Measurements from ENCODE around the gene SLC38A1. TPM values are rescaled to one million over a fixed set of nuclear protein-coding genes. Genes with fewer than 3 reads are reported as not detected.
"Not testable (repeated sequence)": the region's sequence is repeated elsewhere in the genome, so short reads cannot be mapped to it uniquely, and the experiment has no call there.

The SLC38A1 gene
- total RNA-seq, 1 experiment from 2014 or later: 54.3 TPM

- H3K9me3 ChIP-seq: no peaks in the 10 kb centered on the region
- no peak for DNase-seq
- H3K36me3 ChIP-seq: peaks cover 99% of the 10 kb centered on the region
- no peak overlapping the region for H3K4me3 ChIP-seq
- H3K27me3 ChIP-seq: no peaks in the 10 kb centered on the region
These were observed 68.3 kb downstream of the SLC38A1 start for GRCh38 chr12:46200551-46200950.

DNA sequence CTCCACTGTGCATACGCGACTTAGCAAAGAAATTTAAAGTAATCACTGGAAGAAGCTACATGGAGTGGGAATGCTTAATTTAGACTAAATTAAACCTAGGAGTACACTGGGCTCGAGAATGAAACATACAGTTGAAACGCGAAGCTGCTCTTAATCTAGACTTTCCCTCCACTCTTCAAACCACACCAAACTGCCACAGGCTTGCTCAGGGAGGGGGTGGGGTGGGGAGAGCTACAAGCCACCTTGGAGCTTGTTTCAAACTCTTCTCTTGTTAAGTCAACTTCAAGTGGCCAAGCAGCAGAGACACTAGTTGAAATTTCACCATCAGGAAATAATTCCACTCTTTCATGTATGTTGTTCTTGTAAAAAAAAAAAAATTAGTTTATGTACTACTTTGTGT, 69.9 kb downstream of the SLC38A1 start:
- H3K27me3 ChIP-seq: no peaks in the 10 kb centered on the region
- H3K36me3 ChIP-seq: peaks cover 99% of the 10 kb centered on the region
- no peaks in the 10 kb centered on the region for H3K9me3 ChIP-seq
- no peak for DNase-seq
- H3K4me3 ChIP-seq: no peak overlapping the region

DNA sequence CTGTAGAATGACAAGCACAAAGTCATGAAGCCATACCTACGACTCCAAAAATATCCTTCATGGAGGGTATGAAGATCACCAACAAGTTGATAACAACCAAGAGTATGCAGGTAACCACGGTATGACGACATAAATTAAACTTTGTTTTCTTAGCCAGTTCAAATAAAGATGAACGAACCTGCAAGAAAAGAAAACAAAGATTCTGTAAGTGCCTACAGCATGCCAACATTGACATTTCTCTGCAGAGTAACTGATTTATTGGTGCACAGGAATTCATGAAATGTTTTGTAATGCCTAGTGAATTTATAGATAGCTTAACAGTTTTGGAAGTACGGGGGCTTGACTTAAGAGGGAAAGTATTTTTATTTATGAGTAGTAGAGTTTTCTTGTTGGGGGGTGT, 71.0 kb downstream of the SLC38A1 start:
- H3K27me3 ChIP-seq: no peaks in the 10 kb centered on the region
- no peak for DNase-seq
- H3K4me3 ChIP-seq: no peak overlapping the region
- peaks cover 5% of the 10 kb centered on the region for H3K9me3 ChIP-seq
- peaks cover 99% of the 10 kb centered on the region for H3K36me3 ChIP-seq

DNA sequence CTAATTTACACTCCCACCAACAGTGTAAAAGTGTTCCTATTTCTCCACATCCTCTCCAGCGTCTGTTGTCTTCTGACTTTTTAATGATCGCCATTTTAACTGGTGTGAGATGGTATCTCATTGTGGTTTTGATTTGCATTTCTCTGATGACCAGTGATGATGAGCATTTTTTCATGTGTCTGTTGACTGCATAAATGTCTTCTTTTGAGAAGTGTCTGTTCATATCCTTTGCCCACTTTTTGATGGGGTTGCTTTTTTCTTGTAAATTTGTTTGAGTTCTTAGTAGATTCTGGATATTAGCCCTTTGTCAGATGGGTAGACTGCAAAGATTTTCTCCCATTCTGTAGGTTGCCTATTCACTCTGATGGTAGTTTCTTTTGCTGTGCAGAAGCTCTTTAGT, 78.3 kb downstream of the SLC38A1 start:
- H3K36me3 ChIP-seq: peaks cover 93% of the 10 kb centered on the region
- not testable (repeated sequence) for H3K4me3 ChIP-seq, H3K9me3 ChIP-seq, DNase-seq, H3K27me3 ChIP-seq

DNA sequence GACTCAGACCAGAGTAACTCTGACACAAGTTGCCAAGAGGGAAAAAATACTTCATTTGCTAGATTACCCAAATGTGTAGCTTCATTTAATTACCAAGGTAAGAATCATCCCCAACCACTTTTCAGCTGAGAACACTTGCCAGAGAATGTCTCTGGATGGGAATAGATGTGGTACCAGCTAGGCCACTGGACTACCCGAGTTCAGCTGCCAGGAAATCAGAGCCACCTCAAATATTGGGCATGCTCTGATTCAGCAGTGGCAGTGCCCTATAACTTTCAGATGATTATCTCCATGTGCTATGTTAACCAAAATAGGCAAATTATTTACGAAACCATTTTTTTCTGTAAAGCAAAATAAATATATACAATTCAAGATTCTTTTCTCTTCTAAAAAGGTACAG, 80.7 kb downstream of the SLC38A1 start:
- H3K9me3 ChIP-seq: peaks cover 4% of the 10 kb centered on the region
- no peak overlapping the region for H3K4me3 ChIP-seq
- H3K27me3 ChIP-seq: no peaks in the 10 kb centered on the region
- H3K36me3 ChIP-seq: peaks cover 76% of the 10 kb centered on the region
- DNase-seq: no peak

- Histone ChIP-seq H3K4me3 (no peak overlapping the region), H3K36me3 (peaks cover 65% of the 10 kb centered on the region), H3K27me3 (no peaks in the 10 kb centered on the region), H3K9me3 (no peaks in the 10 kb centered on the region; the same call in 1 of the 2 replicates)
- DNase-seq: peak; percentile 62
These were observed 81.8 kb downstream of the SLC38A1 start for GRCh38 chr12:46187023-46187422.

DNA sequence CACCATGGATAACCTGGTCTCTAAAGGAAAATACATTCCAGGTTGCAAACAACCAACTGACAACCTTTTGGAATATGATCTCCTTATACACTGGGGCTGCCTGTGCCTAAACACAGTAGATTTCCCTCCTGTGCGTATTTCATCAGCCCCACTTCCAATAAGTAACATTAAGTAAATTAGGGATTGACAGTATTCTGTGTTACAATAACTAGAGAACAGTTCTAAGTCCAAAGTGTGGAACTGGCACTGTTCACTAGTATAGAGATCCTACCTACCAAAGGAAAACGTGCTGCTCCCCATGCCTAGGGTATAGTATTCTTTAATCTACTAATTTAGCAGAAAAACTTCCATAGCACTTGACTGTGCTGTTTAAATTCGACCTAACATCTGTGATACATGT, 82.8 kb downstream of the SLC38A1 start:
- H3K4me3 ChIP-seq: no peak overlapping the region
- H3K27me3 ChIP-seq: no peaks in the 10 kb centered on the region
- no peaks in the 10 kb centered on the region for H3K9me3 ChIP-seq
- DNase-seq: no peak
- H3K36me3 ChIP-seq: peaks cover 55% of the 10 kb centered on the region

GRCh38 chr12:46185686-46186085, 83.2 kb downstream of the SLC38A1 start:
- DNase-seq: no peak
- H3K36me3 ChIP-seq: peaks cover 51% of the 10 kb centered on the region
- no peaks in the 10 kb centered on the region for H3K27me3 ChIP-seq
- no peaks in the 10 kb centered on the region for H3K9me3 ChIP-seq
- no peak overlapping the region for H3K4me3 ChIP-seq

GRCh38 chr12:46184798-46185595, 83.8 kb downstream of the SLC38A1 start:
- no peaks in the 10 kb centered on the region for H3K9me3 ChIP-seq
- peaks cover 44% of the 10 kb centered on the region for H3K36me3 ChIP-seq
- H3K27me3 ChIP-seq: no peaks in the 10 kb centered on the region
- H3K4me3 ChIP-seq: no peak overlapping the region
- DNase-seq: no peak

GRCh38 chr12:46183112-46183511, 85.7 kb downstream of the SLC38A1 start:
- no peak for DNase-seq
- no peaks in the 10 kb centered on the region for H3K9me3 ChIP-seq
- peaks cover 29% of the 10 kb centered on the region for H3K36me3 ChIP-seq
- no peaks in the 10 kb centered on the region for H3K27me3 ChIP-seq
- H3K4me3 ChIP-seq: no peak overlapping the region

- Histone ChIP-seq H3K27me3 (no peaks in the 10 kb centered on the region), H3K4me3 (no peak overlapping the region), H3K36me3 (peaks cover 13% of the 10 kb centered on the region), H3K9me3 (no peaks in the 10 kb centered on the region)
- no peak for DNase-seq
These were observed 87.4 kb downstream of the SLC38A1 start for GRCh38 chr12:46181465-46181864.

DNA sequence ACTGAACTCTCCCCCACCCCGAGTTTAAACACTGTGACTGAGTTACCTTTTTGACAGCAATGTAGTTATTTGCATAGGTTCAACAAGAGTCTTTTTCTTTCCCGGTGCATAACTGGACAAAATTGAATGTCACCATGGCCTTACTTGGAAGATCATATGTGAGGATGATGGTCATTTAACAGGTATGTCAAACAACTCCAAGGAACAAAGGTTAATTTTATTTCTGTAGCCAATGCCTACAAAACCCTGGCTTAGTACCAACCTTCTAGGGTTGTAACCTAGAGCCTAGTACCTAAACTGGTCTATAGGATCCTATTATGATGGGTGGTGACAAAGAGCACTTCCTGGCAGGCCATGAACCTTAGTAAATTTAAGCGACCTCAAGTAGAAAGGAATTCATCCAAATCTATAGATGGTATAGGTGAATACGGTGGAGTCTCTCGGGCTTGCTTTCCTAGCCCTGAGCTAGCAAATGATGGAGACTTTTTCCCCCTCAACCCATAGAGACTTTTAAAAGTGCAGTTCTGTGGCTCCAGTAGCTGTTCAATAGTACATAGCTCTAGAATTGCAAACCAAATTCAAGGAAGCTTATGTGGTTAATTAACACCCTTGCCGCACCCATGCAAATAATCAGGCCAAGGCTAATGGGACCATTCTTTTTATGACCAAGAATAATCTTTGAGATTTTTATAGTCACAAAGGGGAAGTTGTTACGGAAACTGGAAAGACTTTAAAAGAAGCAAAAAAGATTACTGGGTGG, 89.0 kb downstream of the SLC38A1 start:
- no peak for DNase-seq
- Histone ChIP-seq H3K9me3 (no peaks in the 10 kb centered on the region), H3K27me3 (no peaks in the 10 kb centered on the region), H3K36me3 (0 out of 2 replicates have a peak, but pooled peaks cover under 1% of the 10 kb centered on the region), H3K4me3 (no peak overlapping the region)

GRCh38 chr12:46177837-46178608, 90.8 kb downstream of the SLC38A1 start:
- Histone ChIP-seq H3K27me3 (no peaks in the 10 kb centered on the region), H3K9me3 (no peaks in the 10 kb centered on the region), H3K36me3 (no peaks in the 10 kb centered on the region), H3K4me3 (no peak overlapping the region)
- no peak for DNase-seq

- DNase-seq: no peak
- Histone ChIP-seq H3K9me3 (no peaks in the 10 kb centered on the region), H3K27me3 (no peaks in the 10 kb centered on the region), H3K4me3 (no peak overlapping the region), H3K36me3 (no peaks in the 10 kb centered on the region)
These were observed 91.8 kb downstream of the SLC38A1 start for GRCh38 chr12:46177025-46177424.

- DNase-seq: no peak
- H3K36me3 ChIP-seq: no peaks in the 10 kb centered on the region
- no peaks in the 10 kb centered on the region for H3K27me3 ChIP-seq
- H3K4me3 ChIP-seq: no peak overlapping the region
- no peaks in the 10 kb centered on the region for H3K9me3 ChIP-seq
These were observed 93.9 kb downstream of the SLC38A1 start for GRCh38 chr12:46174919-46175318.

GRCh38 chr12:46174061-46174662, 94.7 kb downstream of the SLC38A1 start:
- H3K36me3 ChIP-seq: no peaks in the 10 kb centered on the region
- no peak overlapping the region for H3K4me3 ChIP-seq
- no peak for DNase-seq
- no peaks in the 10 kb centered on the region for H3K9me3 ChIP-seq
- no peaks in the 10 kb centered on the region for H3K27me3 ChIP-seq

- no peak for DNase-seq
- Histone ChIP-seq H3K36me3 (no peaks in the 10 kb centered on the region), H3K27me3 (no peaks in the 10 kb centered on the region), H3K9me3 (peaks cover 2% of the 10 kb centered on the region), H3K4me3 (no peak overlapping the region)
These were observed 100.4 kb downstream of the SLC38A1 start for GRCh38 chr12:46168426-46168825.
